HCT116 (cell line): Measurements from ENCODE around the gene FOXL2NB. TPM values are rescaled to one million over a fixed set of nuclear protein-coding genes. Genes with fewer than 3 reads are reported as not detected.

Experiments
- ATAC-seq: fragments of 200-7000 bp; cut with Tn5 transposase; 2 replicates; pipeline ENCODE4 v1.9.1; 2020; ENCODE audit warnings: mild to moderate bottlenecking, moderate library complexity
- BruUV-seq: library from RNA; stranded (reverse); fragments of 400-500 nt; replicated peaks from 2 replicates; lab custom pipeline; 2021; lab: Mats Ljungman, UMichigan
- CTCF ChIA-PET: fragments of 300-600 bp; sonication (Branson Sonifier 250); formaldehyde crosslinking; loops from one replicate; lab custom pipeline; 2021; ENCODE audit warnings: antibody characterized with exemption; lab: Charles Lee
- POLR2A ChIA-PET: fragments of 300-600, 350-600 bp; sonication (Branson Sonifier 250); formaldehyde crosslinking; loops from one replicate; lab custom pipeline; 2021; ENCODE audit warnings: antibody characterized with exemption; lab: Charles Lee
- RAD21 ChIA-PET, 2 experiments: fragments of 300-600 bp; sonication (Branson Sonifier 250); formaldehyde crosslinking; loops; one replicate each; lab custom pipeline; 2023; ENCODE audit warnings: low total read pairs in 2 of 2; ENCODE audit not compliant: uncharacterized antibody in 2 of 2, unreplicated experiment in 2 of 2, low non-redundant PET in 1 of 2; lab: Charles Lee
- DNase-seq: peaks from one replicate; pipeline ENCODE4 v3.0.0-alpha.2; 2010; ENCODE audit warnings: low read depth, low spot score
- H2AFZ ChIP-seq: fragments of 200-600 bp; shearing (Covaris generic), sonication (generic); 2 replicates; pipeline ENCODE4 v1.6.1; 2017; ENCODE audit warnings: low read depth, mixed run types, mixed read lengths, antibody characterized with exemption, low read length; ENCODE audit not compliant: poor library complexity, severe bottlenecking
- H3K27ac ChIP-seq: 2 replicates; pipeline ENCODE4 v1.5.1; 2012; ENCODE audit warnings: low read depth, low read length
- H3K27me3 ChIP-seq: fragments of 200-600 bp; sonication (generic); 2 replicates; pipeline ENCODE4 v1.6.1; 2016; ENCODE audit warnings: mixed run types, low read length, mixed read lengths; ENCODE audit not compliant: insufficient read depth
- H3K36me3 ChIP-seq, 2 experiments: fragments of 200-500 bp in 1 of 2; fragments of 200-600 bp in 1 of 2; sonication (Bioruptor generic) in 1 of 2; sonication (generic) in 1 of 2; 2 replicates each; pipeline versions ENCODE4 v1.5.1 to v1.6.1; 2014 to 2016; ENCODE audit warnings: low read length in 2 of 2, inconsistent platforms in 1 of 2, mixed read lengths in 1 of 2, mixed run types in 1 of 2; ENCODE audit not compliant: insufficient read depth in 2 of 2, control insufficient read depth in 1 of 2
- H3K4me1 ChIP-seq, 2 experiments: fragments of 200-600 bp in 1 of 2; sonication (generic) in 1 of 2; 2 replicates each; pipeline versions ENCODE4 v1.5.1 to v1.6.1; 2012 to 2017; ENCODE audit warnings: low read length in 2 of 2, inconsistent platforms in 1 of 2, mild to moderate bottlenecking in 1 of 2, mixed read lengths in 1 of 2, mixed run types in 1 of 2, moderate library complexity in 1 of 2; ENCODE audit not compliant: insufficient read depth in 2 of 2, control insufficient read depth in 1 of 2
- H3K4me2 ChIP-seq: fragments of 200-600 bp; sonication (generic); 2 replicates; pipeline ENCODE4 v1.6.1; 2017; ENCODE audit warnings: mixed run types, low read length, mixed read lengths
- H3K4me3 ChIP-seq, 2 experiments: fragments of 200-600 bp in 1 of 2; sonication (generic) in 1 of 2; replicated peaks in 1 of 2; 2 replicates each; pipeline ENCODE4 v1.5.1; 2011 to 2016; ENCODE audit warnings: low read length in 2 of 2, control low read depth in 1 of 2, low read depth in 1 of 2, mild to moderate bottlenecking in 1 of 2, mixed read lengths in 1 of 2, mixed run types in 1 of 2
- H3K79me2 ChIP-seq: fragments of 200-600 bp; sonication (generic); 2 replicates; pipeline ENCODE4 v1.6.1; 2017; ENCODE audit warnings: mild to moderate bottlenecking, mixed run types, low read length, moderate library complexity, mixed read lengths; ENCODE audit not compliant: insufficient read depth
- H3K9ac ChIP-seq: fragments of 200-600 bp; sonication (generic); 2 replicates; pipeline ENCODE4 v1.6.1; 2016; ENCODE audit warnings: low read length, mixed read lengths
- H3K9me2 ChIP-seq: fragments of 200-600 bp; sonication (generic), shearing (Covaris generic); 2 replicates; pipeline ENCODE4 v1.6.1; 2017; ENCODE audit warnings: mixed run types, mild to moderate bottlenecking, moderate library complexity; ENCODE audit not compliant: insufficient read depth
- H3K9me3 ChIP-seq, 2 experiments: fragments of 200-500 bp in 1 of 2; fragments of 200-600 bp in 1 of 2; sonication (Bioruptor generic) in 1 of 2; sonication (generic) in 1 of 2; 2 replicates each; pipeline ENCODE4 v1.6.1; 2014 to 2017; ENCODE audit warnings: low read length in 2 of 2, mixed read lengths in 2 of 2, inconsistent platforms in 1 of 2, low read depth in 1 of 2, mild to moderate bottlenecking in 1 of 2, mixed run types in 1 of 2, moderate library complexity in 1 of 2; ENCODE audit not compliant: control insufficient read depth in 1 of 2, insufficient read depth in 1 of 2
- H4K20me1 ChIP-seq: fragments of 200-600 bp; sonication (generic), shearing (Covaris generic); 2 replicates; pipeline ENCODE4 v1.6.1; 2017; ENCODE audit warnings: mixed run types, mild to moderate bottlenecking, moderate library complexity; ENCODE audit not compliant: insufficient read depth
- CBX3 ChIP-seq: IDR thresholded peaks from 2 replicates; pipeline ENCODE4 v1.6.1; 2012; ENCODE audit warnings: low read depth
- CEBPB ChIP-seq: IDR thresholded peaks from 2 replicates; pipeline ENCODE4 v1.6.1; 2012; ENCODE audit warnings: low read depth
- EGR1 ChIP-seq: IDR thresholded peaks from 2 replicates; pipeline ENCODE4 v1.6.1; 2012; ENCODE audit warnings: low read depth
- ELF1 ChIP-seq: IDR thresholded peaks from 2 replicates; pipeline ENCODE4 v1.6.1; 2012; ENCODE audit warnings: low read depth, borderline replicate concordance
- EZH2 ChIP-seq: fragments of 200-600 bp; sonication (generic); IDR thresholded peaks from 2 replicates; pipeline ENCODE4 v1.6.1; 2017; ENCODE audit warnings: antibody characterized with exemption, mixed run types
- EZH2phosphoT487 ChIP-seq: fragments of 200-600 bp; IDR thresholded peaks from 2 replicates; pipeline ENCODE4 v1.6.1; 2018; ENCODE audit warnings: antibody characterized with exemption, borderline replicate concordance
- FOSL1 ChIP-seq: IDR thresholded peaks from 2 replicates; pipeline ENCODE4 v1.6.1; 2012; ENCODE audit warnings: low read depth
- JUND ChIP-seq: IDR thresholded peaks from 2 replicates; pipeline ENCODE4 v1.6.1; 2012
- POLR2A ChIP-seq: IDR thresholded peaks from 2 replicates; pipeline ENCODE4 v1.7.0; 2011; ENCODE audit warnings: borderline replicate concordance; ENCODE audit not compliant: insufficient read depth, insufficient read length; ENCODE audit errors: extremely low read depth
- RAD21 ChIP-seq: IDR thresholded peaks from 2 replicates; pipeline ENCODE4 v1.6.1; 2012; ENCODE audit warnings: low read depth, mild to moderate bottlenecking
- SIN3A ChIP-seq: IDR thresholded peaks from 2 replicates; pipeline ENCODE4 v1.6.1; 2012; ENCODE audit warnings: low read depth
- TCF7L2 ChIP-seq: IDR thresholded peaks from 2 replicates; pipeline ENCODE4 v1.7.0; 2011; ENCODE audit warnings: borderline replicate concordance, inconsistent platforms; ENCODE audit not compliant: insufficient read depth, insufficient read length; ENCODE audit errors: extremely low read depth
- YY1 ChIP-seq: IDR thresholded peaks from 2 replicates; pipeline ENCODE4 v1.6.1; 2011; ENCODE audit warnings: low read length, low read depth, moderate library complexity, mild to moderate bottlenecking; ENCODE audit not compliant: insufficient replicate concordance; ENCODE audit errors: extremely low read depth
- ZFX ChIP-seq: fragments of 450-650 bp; IDR thresholded peaks from 2 replicates; pipeline ENCODE4 v1.6.1; 2017
- intact Hi-C: fragments of 100-400 bp; cut with micrococcal nuclease; formaldehyde crosslinking; loops from 2 replicates; pipeline ENCODE4 v1.10.0; 2022
- total RNA-seq: library from RNA; stranded (reverse); gene quantifications from one replicate; pipeline ENCODE4 v1.2.1, GENCODE V29; 2021; ENCODE audit not compliant: unreplicated experiment
- TF ChIP-seq, protein P1 (sequence below), 3 experiments: fragments of 200-600 bp in 1 of 3; sonication (generic) in 1 of 3; IDR thresholded peaks in 2 of 3; conservative IDR thresholded peaks in 1 of 3; 2 replicates each; pipeline ENCODE4 v1.5.1; 2012 to 2017; ENCODE audit warnings: low read depth in 2 of 3, low read length in 2 of 3, antibody characterized with exemption in 1 of 3, borderline replicate concordance in 1 of 3, control low read depth in 1 of 3, mild to moderate bottlenecking in 1 of 3, mixed read lengths in 1 of 3, mixed run types in 1 of 3, moderate library complexity in 1 of 3; ENCODE audit not compliant: insufficient read depth in 1 of 3
- TF ChIP-seq, protein P2 (sequence below): IDR thresholded peaks from 2 replicates; pipeline ENCODE4 v1.6.1; 2012
- TF ChIP-seq, protein P3 (sequence below): IDR thresholded peaks from 2 replicates; pipeline ENCODE4 v1.6.1; 2012; ENCODE audit warnings: low read depth
- TF ChIP-seq, protein P4 (sequence below): IDR thresholded peaks from 2 replicates; pipeline ENCODE4 v1.6.1; 2012
- TF ChIP-seq, protein P5 (sequence below): IDR thresholded peaks from 2 replicates; pipeline ENCODE4 v1.6.1; 2011; ENCODE audit warnings: mild to moderate bottlenecking, low read length, moderate library complexity; ENCODE audit not compliant: insufficient replicate concordance; ENCODE audit errors: extremely low read depth

Gene FOXL2NB
- total RNA-seq, 1 experiment from 2014 or later: 0.93 TPM

DNA sequence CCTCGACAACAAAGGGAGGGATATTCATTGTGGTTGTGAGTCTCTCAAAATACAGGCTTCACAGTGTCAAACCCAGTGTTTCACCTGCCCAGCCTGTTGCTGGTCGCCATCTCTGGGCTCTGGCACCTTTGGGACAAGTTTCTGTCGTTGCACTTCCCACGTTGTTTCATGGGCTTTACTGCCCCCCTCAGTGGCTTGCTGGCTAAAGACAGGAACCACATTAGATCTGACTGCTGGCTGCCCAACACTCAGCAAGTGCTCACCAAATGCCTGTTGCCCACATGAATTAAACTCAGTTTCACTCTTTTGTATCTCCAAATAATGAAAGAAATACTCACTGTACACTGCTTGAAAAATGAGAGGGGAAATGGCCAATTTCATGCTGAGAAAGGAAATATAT lies 27.7 kb upstream of the FOXL2NB start:
- ChIA-PET CTCF (interaction anchor here (0.6 to 1.6 kb wide), 4 partner anchors 17 to 440 kb away, joined by 3 to 6 read pairs (median 4); partner anchors contain the start of gene CEP70), RAD21 (no interaction called here), POLR2A (interaction anchor here (0.7 kb wide), 1 partner anchor 325 kb away, joined by 3 read pairs; the partner anchor contains the start of gene CEP70)
- Histone ChIP-seq H3K79me2 (no peaks in the 10 kb centered on the region), H3K27me3 (no peaks in the 10 kb centered on the region), H3K9me2 (no peaks in the 10 kb centered on the region), H3K4me1 (peaks cover 28 to 35% of the 10 kb centered on the region in 2 experiments), H3K9ac (no peak overlapping the region), H3K27ac (no peak overlapping the region), H3K4me3 (no peak overlapping the region), H3K4me2 (no peak overlapping the region), H3K36me3 (no peaks in the 10 kb centered on the region), H2AFZ (no peak overlapping the region), H3K9me3 (no peaks in the 10 kb centered on the region)
- ATAC-seq (no peak), DNase-seq (no peak)
- no TSS peak for BruUV-seq
- TF ChIP-seq, protein P1, sequence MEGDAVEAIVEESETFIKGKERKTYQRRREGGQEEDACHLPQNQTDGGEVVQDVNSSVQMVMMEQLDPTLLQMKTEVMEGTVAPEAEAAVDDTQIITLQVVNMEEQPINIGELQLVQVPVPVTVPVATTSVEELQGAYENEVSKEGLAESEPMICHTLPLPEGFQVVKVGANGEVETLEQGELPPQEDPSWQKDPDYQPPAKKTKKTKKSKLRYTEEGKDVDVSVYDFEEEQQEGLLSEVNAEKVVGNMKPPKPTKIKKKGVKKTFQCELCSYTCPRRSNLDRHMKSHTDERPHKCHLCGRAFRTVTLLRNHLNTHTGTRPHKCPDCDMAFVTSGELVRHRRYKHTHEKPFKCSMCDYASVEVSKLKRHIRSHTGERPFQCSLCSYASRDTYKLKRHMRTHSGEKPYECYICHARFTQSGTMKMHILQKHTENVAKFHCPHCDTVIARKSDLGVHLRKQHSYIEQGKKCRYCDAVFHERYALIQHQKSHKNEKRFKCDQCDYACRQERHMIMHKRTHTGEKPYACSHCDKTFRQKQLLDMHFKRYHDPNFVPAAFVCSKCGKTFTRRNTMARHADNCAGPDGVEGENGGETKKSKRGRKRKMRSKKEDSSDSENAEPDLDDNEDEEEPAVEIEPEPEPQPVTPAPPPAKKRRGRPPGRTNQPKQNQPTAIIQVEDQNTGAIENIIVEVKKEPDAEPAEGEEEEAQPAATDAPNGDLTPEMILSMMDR (IDR thresholded peaks at IDR 0.05 in 2 of 3, conservative IDR thresholded peaks at IDR 0.05 in 1 of 3; ENCODE audit: borderline replicate concordance in 1 of 3, insufficient read depth in 1 of 3, low read depth in 2 of 3, low read length in 2 of 3): no peak
- TF ChIP-seq RAD21 (no peak), ZFX (no peak), EGR1 (no peak), FOSL1 (no peak), CEBPB (no peak), POLR2A (no peak), EZH2phosphoT487 (no peak), TCF7L2 (no peak), ELF1 (no peak), SIN3A (no peak), JUND (no peak), YY1 (no peak), CBX3 (no peak), EZH2 (no peak)
- TF ChIP-seq, protein P2, sequence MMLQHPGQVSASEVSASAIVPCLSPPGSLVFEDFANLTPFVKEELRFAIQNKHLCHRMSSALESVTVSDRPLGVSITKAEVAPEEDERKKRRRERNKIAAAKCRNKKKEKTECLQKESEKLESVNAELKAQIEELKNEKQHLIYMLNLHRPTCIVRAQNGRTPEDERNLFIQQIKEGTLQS: no peak
- TF ChIP-seq, protein P3, sequence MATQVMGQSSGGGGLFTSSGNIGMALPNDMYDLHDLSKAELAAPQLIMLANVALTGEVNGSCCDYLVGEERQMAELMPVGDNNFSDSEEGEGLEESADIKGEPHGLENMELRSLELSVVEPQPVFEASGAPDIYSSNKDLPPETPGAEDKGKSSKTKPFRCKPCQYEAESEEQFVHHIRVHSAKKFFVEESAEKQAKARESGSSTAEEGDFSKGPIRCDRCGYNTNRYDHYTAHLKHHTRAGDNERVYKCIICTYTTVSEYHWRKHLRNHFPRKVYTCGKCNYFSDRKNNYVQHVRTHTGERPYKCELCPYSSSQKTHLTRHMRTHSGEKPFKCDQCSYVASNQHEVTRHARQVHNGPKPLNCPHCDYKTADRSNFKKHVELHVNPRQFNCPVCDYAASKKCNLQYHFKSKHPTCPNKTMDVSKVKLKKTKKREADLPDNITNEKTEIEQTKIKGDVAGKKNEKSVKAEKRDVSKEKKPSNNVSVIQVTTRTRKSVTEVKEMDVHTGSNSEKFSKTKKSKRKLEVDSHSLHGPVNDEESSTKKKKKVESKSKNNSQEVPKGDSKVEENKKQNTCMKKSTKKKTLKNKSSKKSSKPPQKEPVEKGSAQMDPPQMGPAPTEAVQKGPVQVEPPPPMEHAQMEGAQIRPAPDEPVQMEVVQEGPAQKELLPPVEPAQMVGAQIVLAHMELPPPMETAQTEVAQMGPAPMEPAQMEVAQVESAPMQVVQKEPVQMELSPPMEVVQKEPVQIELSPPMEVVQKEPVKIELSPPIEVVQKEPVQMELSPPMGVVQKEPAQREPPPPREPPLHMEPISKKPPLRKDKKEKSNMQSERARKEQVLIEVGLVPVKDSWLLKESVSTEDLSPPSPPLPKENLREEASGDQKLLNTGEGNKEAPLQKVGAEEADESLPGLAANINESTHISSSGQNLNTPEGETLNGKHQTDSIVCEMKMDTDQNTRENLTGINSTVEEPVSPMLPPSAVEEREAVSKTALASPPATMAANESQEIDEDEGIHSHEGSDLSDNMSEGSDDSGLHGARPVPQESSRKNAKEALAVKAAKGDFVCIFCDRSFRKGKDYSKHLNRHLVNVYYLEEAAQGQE: no peak
- TF ChIP-seq, protein P4, sequence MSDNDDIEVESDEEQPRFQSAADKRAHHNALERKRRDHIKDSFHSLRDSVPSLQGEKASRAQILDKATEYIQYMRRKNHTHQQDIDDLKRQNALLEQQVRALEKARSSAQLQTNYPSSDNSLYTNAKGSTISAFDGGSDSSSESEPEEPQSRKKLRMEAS: no peak
- TF ChIP-seq, protein P5, sequence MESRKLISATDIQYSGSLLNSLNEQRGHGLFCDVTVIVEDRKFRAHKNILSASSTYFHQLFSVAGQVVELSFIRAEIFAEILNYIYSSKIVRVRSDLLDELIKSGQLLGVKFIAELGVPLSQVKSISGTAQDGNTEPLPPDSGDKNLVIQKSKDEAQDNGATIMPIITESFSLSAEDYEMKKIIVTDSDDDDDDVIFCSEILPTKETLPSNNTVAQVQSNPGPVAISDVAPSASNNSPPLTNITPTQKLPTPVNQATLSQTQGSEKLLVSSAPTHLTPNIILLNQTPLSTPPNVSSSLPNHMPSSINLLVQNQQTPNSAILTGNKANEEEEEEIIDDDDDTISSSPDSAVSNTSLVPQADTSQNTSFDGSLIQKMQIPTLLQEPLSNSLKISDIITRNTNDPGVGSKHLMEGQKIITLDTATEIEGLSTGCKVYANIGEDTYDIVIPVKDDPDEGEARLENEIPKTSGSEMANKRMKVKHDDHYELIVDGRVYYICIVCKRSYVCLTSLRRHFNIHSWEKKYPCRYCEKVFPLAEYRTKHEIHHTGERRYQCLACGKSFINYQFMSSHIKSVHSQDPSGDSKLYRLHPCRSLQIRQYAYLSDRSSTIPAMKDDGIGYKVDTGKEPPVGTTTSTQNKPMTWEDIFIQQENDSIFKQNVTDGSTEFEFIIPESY: no peak
- TF ChIP-seq, all 23 proteins: peak for 0
- intact Hi-C loops: loop anchor here (5.0 kb wide), 4 partner anchors 87 to 732 kb away; partner anchors contain the start of genes ARMC8, FAIM and PIK3CB
- no peaks in the 10 kb centered on the region for H4K20me1 ChIP-seq
